Measurements from ENCODE around the gene CCDC149. TPM values are rescaled to one million over a fixed set of nuclear protein-coding genes. Genes with fewer than 3 reads are reported as not detected.
A peak's percentile ranks its signal among the peaks of the same experiment; 100 is the strongest.

CCDC149 gene
- total and polyA plus RNA-seq, 2 of the 4 experiments (the other 2 are of a cell fraction), result 6.7 to 7.0 TPM

- Histone ChIP-seq H4K20me1 (ENCODE audit: insufficient read depth, low read length) (no peaks in the 10 kb centered on the region), H2BK5ac (ENCODE audit: low read depth, low read length, poor library complexity, severe bottlenecking) (no peak overlapping the region), H2AK5ac (ENCODE audit: low read depth, low read length) (peak overlapping the region; percentile 23; the same call in 1 of the 2 replicates), H2AFZ (replicated peaks; ENCODE audit: low read length, poor library complexity) (no peak overlapping the region), H3K9me3 (ENCODE audit: control insufficient read depth, insufficient read depth, low read length) (no peaks in the 10 kb centered on the region), H4K8ac (ENCODE audit: low read depth in 2 of 2, low read length in 2 of 2) (no peak overlapping the region), H3K27me3 (ENCODE audit: control insufficient read depth, insufficient read depth, low read length) (no peaks in the 10 kb centered on the region; the same call in 1 of the 2 replicates), H3K4me1 (ENCODE audit: control insufficient read depth, insufficient read depth, low read length) (peaks cover 9% of the 10 kb centered on the region), H3K4ac (ENCODE audit: low read depth, low read length) (peak overlapping the region; percentile 32), H4K5ac (ENCODE audit: low read depth, low read length) (no peak overlapping the region), H3K27ac (ENCODE audit: insufficient read depth, low read length) (no peak overlapping the region), H3K18ac (ENCODE audit: low read depth, low read length) (no peak overlapping the region), H3K36me3 (ENCODE audit: control insufficient read depth, insufficient read depth, low read length) (no peaks in the 10 kb centered on the region; the same call in 1 of the 2 replicates), H3K56ac (ENCODE audit: extremely low read depth, insufficient read depth, low read length) (no peak overlapping the region), H3K14ac (replicated peaks; ENCODE audit: low read depth, low read length) (no peak overlapping the region; the same call in 1 of the 2 replicates), H2BK120ac (ENCODE audit: low read depth, low read length) (peak overlapping the region; percentile 25; the same call in 1 of the 2 replicates), H3K4me3 (ENCODE audit: insufficient read depth, low read depth, low read length) (no peak overlapping the region), H3K4me2 (ENCODE audit: low read depth, low read length) (no peak overlapping the region), H3K23ac (ENCODE audit: low read depth, low read length) (0 out of 2 replicates have a peak overlapping the region, but pooled peaks have one; percentile 17), H2BK15ac (ENCODE audit: low read depth, low read length) (no peak overlapping the region), H3K79me1 (ENCODE audit: low read depth in 1 of 2, low read length in 2 of 2) (no peaks in the 10 kb centered on the region), H2BK20ac (ENCODE audit: low read depth, low read length) (no peak overlapping the region), H3K9me1 (ENCODE audit: insufficient read depth, low read length) (peaks cover 12% of the 10 kb centered on the region), H2AK9ac (replicated peaks; ENCODE audit: low read depth, low read length, poor library complexity) (no peak overlapping the region), H3K9ac (ENCODE audit: low read depth, low read length) (no peak overlapping the region), H4K91ac (ENCODE audit: insufficient read depth, low read depth, low read length) (no peak overlapping the region)
- no peak for TF ChIP-seq RFX5 (IDR thresholded peaks at IDR 0.05; ENCODE audit: low read depth, low read length)
- TF ChIP-seq RCOR1 (IDR thresholded peaks at IDR 0.05; ENCODE audit: insufficient replicate concordance, low read length), result no peak
- TF ChIP-seq, protein P1, sequence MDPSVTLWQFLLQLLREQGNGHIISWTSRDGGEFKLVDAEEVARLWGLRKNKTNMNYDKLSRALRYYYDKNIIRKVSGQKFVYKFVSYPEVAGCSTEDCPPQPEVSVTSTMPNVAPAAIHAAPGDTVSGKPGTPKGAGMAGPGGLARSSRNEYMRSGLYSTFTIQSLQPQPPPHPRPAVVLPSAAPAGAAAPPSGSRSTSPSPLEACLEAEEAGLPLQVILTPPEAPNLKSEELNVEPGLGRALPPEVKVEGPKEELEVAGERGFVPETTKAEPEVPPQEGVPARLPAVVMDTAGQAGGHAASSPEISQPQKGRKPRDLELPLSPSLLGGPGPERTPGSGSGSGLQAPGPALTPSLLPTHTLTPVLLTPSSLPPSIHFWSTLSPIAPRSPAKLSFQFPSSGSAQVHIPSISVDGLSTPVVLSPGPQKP (IDR thresholded peaks at IDR 0.05; ENCODE audit: borderline replicate concordance, low read depth, low read length), result no peak
- TF ChIP-seq MAFK (IDR thresholded peaks at IDR 0.05; ENCODE audit: low read depth, low read length), result no peak
- no peak for TF ChIP-seq CEBPB (IDR thresholded peaks at IDR 0.05; ENCODE audit: low read depth, low read length)
- TF ChIP-seq NFE2L2 (IDR thresholded peaks at IDR 0.05; ENCODE audit: low read depth, low read length), result no peak
- no peak for TF ChIP-seq BHLHE40 (IDR thresholded peaks at IDR 0.05; ENCODE audit: low read depth, low read length)
- no peak for TF ChIP-seq RAD21 (IDR thresholded peaks at IDR 0.05; ENCODE audit: low read length)
- TF ChIP-seq MXI1 (IDR thresholded peaks at IDR 0.05; ENCODE audit: borderline replicate concordance, low read depth, low read length), result no peak
- no peak for TF ChIP-seq CTCF (conservative IDR thresholded peaks at IDR 0.05; ENCODE audit: low read depth, low read length)
- no peak for TF ChIP-seq SMC3 (IDR thresholded peaks at IDR 0.05; ENCODE audit: low read depth, low read length)
- TF ChIP-seq, protein P2, sequence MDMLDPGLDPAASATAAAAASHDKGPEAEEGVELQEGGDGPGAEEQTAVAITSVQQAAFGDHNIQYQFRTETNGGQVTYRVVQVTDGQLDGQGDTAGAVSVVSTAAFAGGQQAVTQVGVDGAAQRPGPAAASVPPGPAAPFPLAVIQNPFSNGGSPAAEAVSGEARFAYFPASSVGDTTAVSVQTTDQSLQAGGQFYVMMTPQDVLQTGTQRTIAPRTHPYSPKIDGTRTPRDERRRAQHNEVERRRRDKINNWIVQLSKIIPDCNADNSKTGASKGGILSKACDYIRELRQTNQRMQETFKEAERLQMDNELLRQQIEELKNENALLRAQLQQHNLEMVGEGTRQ (IDR thresholded peaks at IDR 0.05; ENCODE audit: low read depth, low read length), result no peak
- no peak for TF ChIP-seq MAZ (IDR thresholded peaks at IDR 0.05; ENCODE audit: borderline replicate concordance, low read depth, low read length)
- in situ Hi-C loops (cut with MboI; ENCODE audit: low sequenced_read_pairs), result no loop called here
- CTCF ChIA-PET, result interaction anchor here (1.0 kb wide), 1 partner anchor 18 kb away, joined by 6 read pairs; no protein-coding TSS in a partner anchor
- intact Hi-C loops (cut with micrococcal nuclease), result loop anchor here (10.0 kb wide), 1 partner anchor 322 kb away; no protein-coding TSS in a partner anchor
- BruUV-seq (replicated peaks), result no TSS peak
- POLR2A ChIA-PET (ENCODE audit: unreplicated experiment), result no interaction called here
- no peak for ATAC-seq (ENCODE audit: low read depth)
- no peak for DNase-seq
- dilution Hi-C loops (cut with HindIII; ENCODE audit: low sequenced_read_pairs, unreplicated experiment), result no loop called here
Measured at GRCh38 chr4:24796620-24797019, 116.2 kb downstream of the CCDC149 start.

Data from IMR-90 (cell line).